HG02885 (cell line): ENCODE data around the gene TMEM123.
"Not testable (repeated sequence)": the region's sequence is repeated elsewhere in the genome, so short reads cannot be mapped to it uniquely, and the experiment has no call there.

Experiments used
- ATAC-seq: cut with Tn5 transposase; IDR thresholded peaks from one replicate; pipeline ENCODE4 v1.9.1; 2021; ENCODE audit warnings: mild to moderate bottlenecking; ENCODE audit not compliant: unreplicated experiment, poor library complexity

Gene TMEM123

GRCh38 chr11:102375720-102376399 is 76.7 kb downstream of the TMEM123 start:
- ATAC-seq, result no peak

- not testable (repeated sequence) for ATAC-seq
Observed at GRCh38 chr11:102374633-102375424, 77.7 kb downstream of the TMEM123 start.

- ATAC-seq, result peak; percentile 100
Observed at GRCh38 chr11:102368472-102368871, 84.1 kb downstream of the TMEM123 start.

- ATAC-seq, result no peak
Observed at GRCh38 chr11:102367364-102367763, 85.2 kb downstream of the TMEM123 start.

- ATAC-seq, result no peak
Observed at GRCh38 chr11:102364991-102365390, 87.6 kb downstream of the TMEM123 start.

- peak; percentile 86 for ATAC-seq
Observed at GRCh38 chr11:102361086-102362031, 91.2 kb downstream of the TMEM123 start.

GRCh38 chr11:102360681-102361080 is 91.9 kb downstream of the TMEM123 start:
- ATAC-seq, result no peak

GRCh38 chr11:102359372-102359771 is 93.2 kb downstream of the TMEM123 start:
- no peak for ATAC-seq

GRCh38 chr11:102357116-102357515 is 95.4 kb downstream of the TMEM123 start:
- ATAC-seq, result no peak

GRCh38 chr11:102347462-102348370 is 104.8 kb downstream of the TMEM123 start:
- ATAC-seq, result peak; percentile 14

GRCh38 chr11:102346748-102347461 is 105.7 kb downstream of the TMEM123 start, which contains the start of gene BIRC2:
Gene BIRC2 (plus strand): TSS chr11:102347214. CDS start chr11:102349855, 2,641 bp downstream.
- peak; percentile 92 for ATAC-seq

- ATAC-seq, result no peak
Observed at GRCh38 chr11:102346456-102346747, 106.2 kb downstream of the TMEM123 start.
